Caco-2 (cell line): ENCODE results near the gene XRCC3. TPM values are rescaled to one million over a fixed set of nuclear protein-coding genes. Genes with fewer than 3 reads are reported as not detected.
"Not testable (repeated sequence)": the region's sequence is repeated elsewhere in the genome, so short reads cannot be mapped to it uniquely, and the experiment has no call there.

Source experiments
- BruUV-seq: library from RNA; stranded (reverse); fragments of 400-500 nt; replicated peaks from 2 replicates; lab custom pipeline; 2021; lab: Mats Ljungman, UMichigan
- CTCF ChIA-PET: fragments of 300-600 bp; sonication (Branson Sonifier 250); formaldehyde crosslinking; loops from one replicate; lab custom pipeline; 2022; ENCODE audit warnings: antibody characterized with exemption; lab: Charles Lee
- POLR2A ChIA-PET: fragments of 300-600 bp; sonication (Branson Sonifier 250); formaldehyde crosslinking; loops from one replicate; lab custom pipeline; 2022; ENCODE audit warnings: antibody characterized with exemption; lab: Charles Lee
- DNase-seq, 2 experiments: peaks; one replicate each; pipeline versions ENCODE4 v3.0.0 to v3.0.0-alpha.2; 2020 to 2022
- H3K27me3 ChIP-seq: replicated peaks from 2 replicates; pipeline ENCODE4 v1.6.0; 2011; ENCODE audit warnings: low read length; ENCODE audit not compliant: control insufficient read depth, insufficient read depth
- H3K36me3 ChIP-seq: 2 replicates; pipeline ENCODE4 v1.5.1; 2011; ENCODE audit warnings: low read length; ENCODE audit not compliant: control insufficient read depth, insufficient read depth
- H3K4me1 ChIP-seq: fragments of 250-450 bp; sonication (Bioruptor Pico); 2 replicates; pipeline ENCODE4 v1.5.1; 2020; ENCODE audit warnings: mild to moderate bottlenecking
- H3K4me3 ChIP-seq: 2 replicates; pipeline ENCODE4 v1.5.1; 2011; ENCODE audit warnings: low read depth, mild to moderate bottlenecking, control low read depth, low read length
- H3K9me3 ChIP-seq: fragments of 250-450 bp; sonication (Bioruptor Pico); 2 replicates; pipeline ENCODE4 v1.5.1; 2020; ENCODE audit warnings: mild to moderate bottlenecking, moderate library complexity
- H3K27ac Mint-ChIP-seq: one replicate; pipeline ENCODE4 v1.8.0; 2022; ENCODE audit warnings: mixed read lengths; ENCODE audit not compliant: unreplicated experiment
- H3K27me3 Mint-ChIP-seq: one replicate; pipeline ENCODE4 v1.8.0; 2022; ENCODE audit warnings: mixed read lengths; ENCODE audit not compliant: insufficient read depth, unreplicated experiment
- H3K36me3 Mint-ChIP-seq: one replicate; pipeline ENCODE4 v1.8.0; 2022; ENCODE audit warnings: mild to moderate bottlenecking, mixed read lengths; ENCODE audit not compliant: insufficient read depth, unreplicated experiment
- H3K4me1 Mint-ChIP-seq: one replicate; pipeline ENCODE4 v1.8.0; 2022; ENCODE audit warnings: low read depth, mixed read lengths; ENCODE audit not compliant: unreplicated experiment
- H3K4me3 Mint-ChIP-seq: one replicate; pipeline ENCODE4 v1.8.0; 2022; ENCODE audit warnings: mild to moderate bottlenecking, moderate library complexity, mixed read lengths; ENCODE audit not compliant: unreplicated experiment
- H3K9me3 Mint-ChIP-seq: one replicate; pipeline ENCODE4 v1.8.0; 2022; ENCODE audit warnings: mixed read lengths; ENCODE audit not compliant: unreplicated experiment
- intact Hi-C: fragments of 100-400 bp; cut with micrococcal nuclease; formaldehyde crosslinking; loops from one replicate; pipeline ENCODE4 v1.10.0; 2022; ENCODE audit not compliant: unreplicated experiment
- total RNA-seq: library from RNA; stranded (reverse); gene quantifications from 2 replicates; pipeline ENCODE4 v1.2.3, GENCODE V29; 2022
- TF ChIP-seq, protein P1 (sequence below), 2 experiments: fragments of 200-600 bp in 1 of 2; IDR thresholded peaks; 1 replicate in 1 of 2; 2 replicates in 1 of 2; pipeline versions ENCODE4 v1.5.1 to v1.8.0; 2011 to 2022; ENCODE audit warnings: antibody characterized with exemption in 1 of 2, control low read depth in 1 of 2, inconsistent platforms in 1 of 2, low read depth in 1 of 2, low read length in 1 of 2, mild to moderate bottlenecking in 1 of 2, moderate library complexity in 1 of 2; ENCODE audit not compliant: insufficient read depth in 1 of 2, severe bottlenecking in 1 of 2, unreplicated experiment in 1 of 2

Gene XRCC3
- total RNA-seq, 1 experiment from 2014 or later, result 44.0 TPM

DNA sequence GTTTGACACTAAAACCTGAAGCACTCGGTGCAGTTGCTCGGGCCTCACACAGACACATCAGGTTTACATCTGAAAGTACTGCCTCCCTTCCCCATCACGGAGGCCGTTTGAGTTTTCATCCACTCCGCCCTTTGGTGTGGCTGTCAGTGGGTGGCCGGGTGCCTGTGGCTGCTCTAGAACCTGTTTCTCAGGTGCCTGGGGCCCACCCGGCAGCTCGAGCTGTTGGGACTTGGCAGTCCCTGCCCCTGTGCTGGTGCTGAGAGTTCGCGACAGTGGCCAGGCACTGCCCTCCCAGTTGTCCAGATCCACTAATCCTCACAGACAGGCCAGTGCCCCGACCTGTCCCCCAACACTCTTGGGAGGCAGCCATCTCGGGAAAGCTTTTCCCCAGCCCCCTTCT is 22.4 kb downstream of the XRCC3 start:
- H3K9me3 Mint-ChIP-seq, result no peaks in the 10 kb centered on the region
- no peaks in the 10 kb centered on the region for H3K4me1 Mint-ChIP-seq
- H3K27me3 Mint-ChIP-seq, result no peaks in the 10 kb centered on the region
- TF ChIP-seq, protein P1, sequence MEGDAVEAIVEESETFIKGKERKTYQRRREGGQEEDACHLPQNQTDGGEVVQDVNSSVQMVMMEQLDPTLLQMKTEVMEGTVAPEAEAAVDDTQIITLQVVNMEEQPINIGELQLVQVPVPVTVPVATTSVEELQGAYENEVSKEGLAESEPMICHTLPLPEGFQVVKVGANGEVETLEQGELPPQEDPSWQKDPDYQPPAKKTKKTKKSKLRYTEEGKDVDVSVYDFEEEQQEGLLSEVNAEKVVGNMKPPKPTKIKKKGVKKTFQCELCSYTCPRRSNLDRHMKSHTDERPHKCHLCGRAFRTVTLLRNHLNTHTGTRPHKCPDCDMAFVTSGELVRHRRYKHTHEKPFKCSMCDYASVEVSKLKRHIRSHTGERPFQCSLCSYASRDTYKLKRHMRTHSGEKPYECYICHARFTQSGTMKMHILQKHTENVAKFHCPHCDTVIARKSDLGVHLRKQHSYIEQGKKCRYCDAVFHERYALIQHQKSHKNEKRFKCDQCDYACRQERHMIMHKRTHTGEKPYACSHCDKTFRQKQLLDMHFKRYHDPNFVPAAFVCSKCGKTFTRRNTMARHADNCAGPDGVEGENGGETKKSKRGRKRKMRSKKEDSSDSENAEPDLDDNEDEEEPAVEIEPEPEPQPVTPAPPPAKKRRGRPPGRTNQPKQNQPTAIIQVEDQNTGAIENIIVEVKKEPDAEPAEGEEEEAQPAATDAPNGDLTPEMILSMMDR (IDR thresholded peaks at IDR 0.05; ENCODE audit: insufficient read depth in 1 of 2, low read depth in 1 of 2, low read length in 1 of 2, severe bottlenecking in 1 of 2, unreplicated experiment in 1 of 2), result no peak
- Histone ChIP-seq H3K4me1 (no peaks in the 10 kb centered on the region), H3K9me3 (no peaks in the 10 kb centered on the region), H3K4me3 (no peak overlapping the region), H3K36me3 (peaks cover 2% of the 10 kb centered on the region; the same call in 1 of the 2 replicates), H3K27me3 (no peaks in the 10 kb centered on the region)
- no peak overlapping the region for H3K27ac Mint-ChIP-seq
- BruUV-seq, result no TSS peak
- H3K4me3 Mint-ChIP-seq, result no peak overlapping the region
- ChIA-PET POLR2A (no interaction called here), CTCF (no interaction called here)
- DNase-seq, result no peak
- peaks cover 80% of the 10 kb centered on the region for H3K36me3 Mint-ChIP-seq
- intact Hi-C loops, result no loop called here

DNA sequence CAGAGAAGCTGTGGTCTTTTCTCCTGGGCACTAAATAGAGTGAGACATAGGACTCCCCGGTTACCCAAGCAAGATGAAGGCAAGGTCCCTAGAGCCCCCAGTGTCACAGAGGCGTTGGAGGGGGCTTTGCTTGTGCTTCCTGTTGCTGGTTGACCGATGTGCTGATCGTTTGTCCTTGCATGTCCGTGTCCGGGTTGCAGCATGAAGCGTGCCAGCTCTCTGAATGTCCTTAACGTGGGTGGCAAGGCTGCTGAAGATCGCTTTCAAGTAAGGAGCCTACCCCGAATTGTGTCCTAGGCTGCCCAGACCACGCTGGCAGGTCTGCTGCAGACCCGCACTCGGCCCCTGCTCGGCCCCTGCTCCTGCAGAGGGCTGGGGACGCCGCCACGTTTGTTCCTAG is 23.1 kb downstream of the XRCC3 start:
- BruUV-seq, result no TSS peak
- ChIA-PET CTCF (no interaction called here), POLR2A (no interaction called here)
- Histone ChIP-seq H3K4me1 (no peaks in the 10 kb centered on the region), H3K4me3 (no peak overlapping the region), H3K9me3 (no peaks in the 10 kb centered on the region), H3K27me3 (no peaks in the 10 kb centered on the region), H3K36me3 (peaks cover 2% of the 10 kb centered on the region; the same call in 1 of the 2 replicates)
- H3K36me3 Mint-ChIP-seq, result peaks cover 79% of the 10 kb centered on the region
- TF ChIP-seq, protein P1 (IDR thresholded peaks at IDR 0.05; ENCODE audit: insufficient read depth in 1 of 2, low read depth in 1 of 2, low read length in 1 of 2, severe bottlenecking in 1 of 2, unreplicated experiment in 1 of 2), result no peak
- H3K27ac Mint-ChIP-seq, result no peak overlapping the region
- no peaks in the 10 kb centered on the region for H3K4me1 Mint-ChIP-seq
- no peak for DNase-seq
- no peaks in the 10 kb centered on the region for H3K9me3 Mint-ChIP-seq
- no peak overlapping the region for H3K4me3 Mint-ChIP-seq
- intact Hi-C loops, result no loop called here
- no peaks in the 10 kb centered on the region for H3K27me3 Mint-ChIP-seq

DNA sequence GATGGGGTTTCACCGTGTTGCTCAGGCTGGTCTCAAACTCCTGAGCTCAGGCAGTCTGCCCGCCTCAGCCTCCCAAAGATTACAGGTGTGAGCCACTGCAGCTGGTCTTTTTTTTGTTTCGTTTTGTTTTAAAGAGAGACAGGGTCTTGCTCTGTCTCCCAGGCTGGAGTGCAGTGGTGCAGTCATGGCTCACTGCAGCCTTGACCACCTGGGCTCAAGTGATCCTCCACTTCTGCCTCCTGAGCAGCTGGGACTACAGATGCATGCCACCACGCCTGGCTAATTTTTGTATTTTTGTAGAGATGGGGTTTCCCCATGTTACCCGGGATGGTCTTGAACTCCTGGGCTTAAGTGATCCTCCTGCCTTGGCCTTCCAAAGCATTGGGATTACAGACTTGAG is 23.6 kb downstream of the XRCC3 start:
- H3K9me3 ChIP-seq, BruUV-seq, POLR2A ChIA-PET, H3K9me3 Mint-ChIP-seq, DNase-seq, intact Hi-C loops, H3K36me3 ChIP-seq, CTCF ChIA-PET, H3K27me3 ChIP-seq, H3K4me3 ChIP-seq, H3K27ac Mint-ChIP-seq, H3K4me1 ChIP-seq, H3K4me3 Mint-ChIP-seq, H3K4me1 Mint-ChIP-seq, H3K27me3 Mint-ChIP-seq: not testable (repeated sequence)
- H3K36me3 Mint-ChIP-seq, result peaks cover 80% of the 10 kb centered on the region

DNA sequence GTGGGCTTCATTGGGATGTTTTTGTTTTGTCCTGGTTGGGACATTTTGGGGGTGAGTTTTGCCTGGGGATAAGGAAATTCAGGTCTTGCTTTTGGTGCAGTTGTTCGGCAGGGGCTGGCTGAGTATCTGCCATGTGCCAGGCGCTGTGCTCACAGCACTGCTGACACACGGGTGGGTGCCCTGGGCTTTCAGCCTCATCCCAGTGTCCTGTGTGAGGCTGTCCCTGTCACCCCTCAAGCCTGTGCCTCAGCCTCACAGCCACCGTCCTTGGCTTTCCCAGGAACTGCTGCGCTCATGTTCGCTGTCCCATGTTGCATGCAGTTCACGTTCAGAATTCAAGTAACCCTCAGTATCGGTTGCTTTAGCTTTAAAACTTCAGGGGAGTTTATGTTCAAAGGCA is 24.9 kb downstream of the XRCC3 start:
- Mint-ChIP-seq H3K27ac (no peak overlapping the region), H3K9me3 (no peaks in the 10 kb centered on the region), H3K4me1 (no peaks in the 10 kb centered on the region), H3K27me3 (no peaks in the 10 kb centered on the region), H3K4me3 (no peak overlapping the region), H3K36me3 (peaks cover 80% of the 10 kb centered on the region)
- Histone ChIP-seq H3K9me3 (no peaks in the 10 kb centered on the region), H3K36me3 (peaks cover 2% of the 10 kb centered on the region; the same call in 1 of the 2 replicates), H3K27me3 (no peaks in the 10 kb centered on the region), H3K4me1 (no peaks in the 10 kb centered on the region), H3K4me3 (no peak overlapping the region)
- ChIA-PET POLR2A (no interaction called here), CTCF (no interaction called here)
- BruUV-seq, result no TSS peak
- DNase-seq, result no peak
- TF ChIP-seq, protein P1 (IDR thresholded peaks at IDR 0.05; ENCODE audit: insufficient read depth in 1 of 2, low read depth in 1 of 2, low read length in 1 of 2, severe bottlenecking in 1 of 2, unreplicated experiment in 1 of 2), result no peak
- intact Hi-C loops, result no loop called here
